Measurements from ENCODE around the gene TRMO.

Gene TRMO

GRCh38 chr9:97866848-97867247 is 55.5 kb downstream of the TRMO start:
- H3K27ac ChIP-seq, result no peak overlapping the region
- H3K27me3 ChIP-seq (ENCODE audit: control insufficient read depth, insufficient read depth, low read length), result no peaks in the 10 kb centered on the region
- no peak overlapping the region for H3K9ac ChIP-seq
- H3K4me3 ChIP-seq (ENCODE audit: low read depth, low read length), result no peak overlapping the region
- no peaks in the 10 kb centered on the region for H3K36me3 ChIP-seq (ENCODE audit: control insufficient read depth, insufficient read depth, low read length)
- H2AFZ ChIP-seq, result no peak overlapping the region
- peaks cover 2% of the 10 kb centered on the region for H3K9me3 ChIP-seq (ENCODE audit: control insufficient read depth, low read length)
- no peaks in the 10 kb centered on the region for H3K79me2 ChIP-seq
- no peaks in the 10 kb centered on the region for H3K4me1 ChIP-seq
- no peak for TF ChIP-seq CTCF (IDR thresholded peaks at IDR 0.05)
- H3K4me2 ChIP-seq (ENCODE audit: low read length), result no peak overlapping the region

- H3K9me3 ChIP-seq (ENCODE audit: control insufficient read depth, low read length), result peaks cover 2% of the 10 kb centered on the region
- no peaks in the 10 kb centered on the region for H3K36me3 ChIP-seq (ENCODE audit: control insufficient read depth, insufficient read depth, low read length)
- H3K4me2 ChIP-seq (ENCODE audit: low read length), result no peak overlapping the region
- no peak overlapping the region for H2AFZ ChIP-seq
- H3K4me3 ChIP-seq (ENCODE audit: low read depth, low read length), result no peak overlapping the region
- no peak overlapping the region for H3K27ac ChIP-seq
- no peaks in the 10 kb centered on the region for H3K27me3 ChIP-seq (ENCODE audit: control insufficient read depth, insufficient read depth, low read length)
- H3K4me1 ChIP-seq, result no peaks in the 10 kb centered on the region
- no peak for TF ChIP-seq CTCF (IDR thresholded peaks at IDR 0.05)
- H3K79me2 ChIP-seq, result no peaks in the 10 kb centered on the region
- H3K9ac ChIP-seq, result no peak overlapping the region
Observed at GRCh38 chr9:97866300-97866699, 56.0 kb downstream of the TRMO start.

- H3K9ac ChIP-seq, result no peak overlapping the region
- no peaks in the 10 kb centered on the region for H3K36me3 ChIP-seq (ENCODE audit: control insufficient read depth, insufficient read depth, low read length)
- H3K27me3 ChIP-seq (ENCODE audit: control insufficient read depth, insufficient read depth, low read length), result no peaks in the 10 kb centered on the region
- H3K4me2 ChIP-seq (ENCODE audit: low read length), result no peak overlapping the region
- no peak overlapping the region for H3K27ac ChIP-seq
- H2AFZ ChIP-seq, result no peak overlapping the region
- H3K79me2 ChIP-seq, result no peaks in the 10 kb centered on the region
- no peak for TF ChIP-seq CTCF (IDR thresholded peaks at IDR 0.05)
- H3K4me3 ChIP-seq (ENCODE audit: low read depth, low read length), result no peak overlapping the region
- no peaks in the 10 kb centered on the region for H3K4me1 ChIP-seq
- peaks cover 2% of the 10 kb centered on the region for H3K9me3 ChIP-seq (ENCODE audit: control insufficient read depth, low read length)
Observed at GRCh38 chr9:97864396-97864795, 57.9 kb downstream of the TRMO start.

- no peak for TF ChIP-seq CTCF (IDR thresholded peaks at IDR 0.05)
- no peak overlapping the region for H3K9ac ChIP-seq
- peaks cover 2% of the 10 kb centered on the region for H3K9me3 ChIP-seq (ENCODE audit: control insufficient read depth, low read length)
- no peak overlapping the region for H3K27ac ChIP-seq
- H3K4me3 ChIP-seq (ENCODE audit: low read depth, low read length), result no peak overlapping the region
- no peaks in the 10 kb centered on the region for H3K27me3 ChIP-seq (ENCODE audit: control insufficient read depth, insufficient read depth, low read length)
- H3K36me3 ChIP-seq (ENCODE audit: control insufficient read depth, insufficient read depth, low read length), result no peaks in the 10 kb centered on the region
- no peaks in the 10 kb centered on the region for H3K4me1 ChIP-seq
- H3K79me2 ChIP-seq, result no peaks in the 10 kb centered on the region
- H3K4me2 ChIP-seq (ENCODE audit: low read length), result no peak overlapping the region
- H2AFZ ChIP-seq, result no peak overlapping the region
Observed at GRCh38 chr9:97863314-97863713, 59.0 kb downstream of the TRMO start.

- Histone ChIP-seq H3K4me2 (ENCODE audit: low read length) (no peak overlapping the region), H2AFZ (no peak overlapping the region), H3K27ac (no peak overlapping the region), H3K79me2 (no peaks in the 10 kb centered on the region), H3K9ac (no peak overlapping the region), H3K27me3 (ENCODE audit: control insufficient read depth, insufficient read depth, low read length) (no peaks in the 10 kb centered on the region), H3K9me3 (ENCODE audit: control insufficient read depth, low read length) (no peaks in the 10 kb centered on the region), H3K4me1 (no peaks in the 10 kb centered on the region), H3K4me3 (ENCODE audit: low read depth, low read length) (no peak overlapping the region), H3K36me3 (ENCODE audit: control insufficient read depth, insufficient read depth, low read length) (no peaks in the 10 kb centered on the region)
- TF ChIP-seq CTCF (IDR thresholded peaks at IDR 0.05), result no peak
Observed at GRCh38 chr9:97861148-97861475, 61.2 kb downstream of the TRMO start.

Measured in parathyroid adenoma (tissue), 2 donors.